NCI-H446 (cell line): ENCODE results near the gene TFF3.

Source experiments
- DNase-seq, 2 experiments: peaks; one replicate each; lab custom pipeline; 2025; lab: John Stamatoyannopoulos, UW

TFF3 gene, protein sequence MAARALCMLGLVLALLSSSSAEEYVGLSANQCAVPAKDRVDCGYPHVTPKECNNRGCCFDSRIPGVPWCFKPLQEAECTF

GRCh38 chr21:42315296-42315891 lies at the start of gene TFF3:
TSS of gene TFF3 (minus strand) at chr21:42315409. CDS start at chr21:42315374, 35 bp downstream.
- DNase-seq: no peak

DNA sequence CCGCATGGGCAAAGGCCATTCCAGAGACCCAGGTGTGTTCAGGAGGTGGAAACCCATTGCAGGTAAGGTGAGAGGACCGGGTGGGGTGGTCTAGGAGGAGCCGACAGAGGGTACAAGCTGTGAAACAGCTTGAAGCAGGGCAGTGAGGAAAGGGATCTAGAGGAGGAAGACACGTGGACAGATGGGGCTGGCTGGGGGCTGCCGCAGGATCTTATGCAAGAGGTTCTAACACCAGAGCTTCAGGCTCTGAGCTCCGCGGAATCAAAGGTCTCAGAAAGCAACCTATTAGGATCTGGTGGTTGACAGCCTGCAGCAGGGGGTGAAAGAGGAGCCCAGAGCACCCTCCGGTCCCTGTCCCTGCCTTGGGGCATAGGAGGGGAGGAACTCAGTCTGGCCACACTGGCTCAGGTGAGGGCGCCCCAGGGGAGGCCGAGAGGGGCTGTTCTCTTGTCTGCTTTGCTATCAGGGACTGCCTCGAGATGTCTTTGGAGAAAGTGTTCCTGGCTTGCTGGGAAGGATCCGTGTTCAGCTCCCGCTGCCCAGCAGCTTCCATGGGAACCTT lies 49.2 kb upstream of the TFF3 start:
- no peak for DNase-seq

- no peak for DNase-seq
Measured at GRCh38 chr21:42363312-42363711, 48.1 kb upstream of the TFF3 start.

- DNase-seq: no peak
Measured at GRCh38 chr21:42362700-42363099, 47.5 kb upstream of the TFF3 start.

DNA sequence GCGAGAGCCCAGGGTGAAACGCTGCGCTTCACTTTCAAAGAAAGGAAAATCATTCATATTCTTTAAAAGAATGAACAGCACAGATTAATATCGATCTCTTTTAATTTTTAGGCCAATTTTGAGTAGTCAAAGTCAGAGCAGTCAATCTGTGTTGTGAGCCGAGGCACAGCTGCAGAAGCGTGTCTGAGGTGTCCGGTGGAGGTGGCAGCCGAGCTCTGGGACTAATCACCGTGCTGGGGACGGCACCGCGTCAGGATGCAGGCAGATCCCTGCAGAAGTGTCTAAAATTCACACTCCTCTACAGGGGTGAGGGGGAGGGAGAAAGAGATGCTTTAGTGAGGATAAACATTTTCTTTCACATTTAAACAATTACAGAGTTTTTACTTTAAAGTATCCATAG lies 47.0 kb upstream of the TFF3 start:
- no peak for DNase-seq

DNA sequence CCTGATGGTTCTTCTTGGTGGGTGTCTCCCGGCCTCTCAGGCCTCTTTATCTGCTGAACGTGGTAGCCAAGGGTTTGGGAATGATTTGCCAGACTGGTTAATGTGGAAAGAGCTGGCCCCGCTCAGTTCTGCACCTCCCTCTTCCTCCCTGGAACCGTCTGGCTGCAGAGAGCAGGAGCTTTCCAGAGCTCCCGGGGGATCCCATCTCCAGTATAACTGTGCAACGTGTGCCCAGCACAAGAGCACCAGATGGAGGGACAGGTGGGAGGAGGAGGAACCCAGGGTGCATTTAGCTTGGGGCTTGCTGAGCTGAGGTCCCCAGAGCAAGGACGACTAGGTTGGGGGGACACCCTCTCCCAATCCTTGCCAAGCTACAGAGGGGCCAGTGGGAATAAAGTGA lies 46.1 kb upstream of the TFF3 start:
- DNase-seq: no peak

GRCh38 chr21:42360317-42360716 lies 45.1 kb upstream of the TFF3 start:
- no peak for DNase-seq

GRCh38 chr21:42358937-42359336 lies 43.7 kb upstream of the TFF3 start:
- no peak for DNase-seq

- no peak for DNase-seq
Measured at GRCh38 chr21:42358261-42358660, 43.1 kb upstream of the TFF3 start.

DNA sequence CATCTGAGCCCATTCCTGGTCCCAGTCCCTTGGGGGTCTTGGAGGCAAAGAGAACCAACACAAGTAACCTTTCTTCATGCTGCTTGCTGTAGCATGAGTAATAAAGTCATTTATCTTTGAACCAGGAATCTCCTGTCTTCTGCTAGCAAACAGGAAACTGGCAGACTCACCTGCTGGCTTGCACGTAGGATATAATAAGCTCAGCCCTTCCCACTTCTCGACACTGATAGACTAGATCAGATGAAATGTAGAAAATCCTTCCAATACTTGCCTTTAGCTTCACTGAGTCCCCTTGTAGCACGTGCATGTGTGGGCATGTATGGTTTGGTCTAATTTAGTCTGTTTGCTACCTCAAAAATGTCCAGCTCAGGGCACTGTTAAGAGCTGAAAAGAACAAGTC lies 42.1 kb upstream of the TFF3 start:
- DNase-seq: no peak

GRCh38 chr21:42356650-42357049 lies 41.4 kb upstream of the TFF3 start:
- DNase-seq: no peak

DNA sequence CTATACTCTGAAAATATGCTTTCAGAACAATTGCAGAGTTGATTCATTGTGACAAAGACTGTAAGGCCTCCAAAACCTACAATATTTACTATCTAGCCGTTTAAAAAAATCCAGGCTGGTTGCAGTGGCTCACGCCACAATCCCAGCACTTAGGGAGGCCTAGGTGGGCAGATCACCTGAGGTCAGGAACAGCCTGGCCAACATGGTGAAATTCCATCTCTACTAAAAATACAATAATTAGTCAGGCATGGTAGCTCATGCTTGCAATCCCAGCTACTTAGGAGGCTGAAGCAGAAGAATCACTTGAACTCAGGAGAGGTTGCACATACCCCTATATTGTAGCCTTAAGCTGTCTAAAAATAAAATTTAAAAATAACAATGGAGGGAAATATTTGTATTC lies 40.8 kb upstream of the TFF3 start:
- DNase-seq: no peak

GRCh38 chr21:42353623-42354022 lies 38.4 kb upstream of the TFF3 start:
- DNase-seq: no peak

DNA sequence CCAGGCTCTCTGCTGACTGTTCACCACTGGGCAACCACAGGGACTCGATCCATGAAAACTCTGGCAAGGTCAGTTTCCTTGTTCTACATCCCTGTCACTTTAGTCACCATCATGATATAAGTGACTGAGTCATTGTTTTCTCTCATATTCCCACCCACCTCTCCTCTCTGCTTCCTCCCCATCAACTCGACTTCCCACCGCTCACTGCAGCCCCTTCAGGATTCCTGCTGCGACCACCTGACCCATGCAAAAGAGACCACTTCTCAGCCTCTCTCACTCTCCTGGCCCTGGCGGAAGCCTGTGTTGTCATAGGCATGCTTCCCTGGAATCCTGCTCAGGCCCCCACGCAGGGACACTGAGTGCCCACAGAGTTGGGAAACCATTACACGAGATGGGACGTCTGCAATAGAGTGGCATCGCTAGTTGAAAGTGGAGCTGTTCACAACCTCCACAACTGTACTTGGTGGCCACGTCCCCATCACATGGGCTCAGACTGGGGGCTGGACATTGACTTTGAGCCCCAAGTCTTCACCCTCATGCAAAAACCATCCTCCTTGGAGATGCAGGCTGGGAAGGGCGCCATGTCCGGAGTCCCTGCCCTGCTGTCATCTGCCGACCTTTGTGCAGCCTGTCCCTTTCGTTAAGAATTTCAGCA lies 37.4 kb upstream of the TFF3 start:
- DNase-seq: no peak

DNA sequence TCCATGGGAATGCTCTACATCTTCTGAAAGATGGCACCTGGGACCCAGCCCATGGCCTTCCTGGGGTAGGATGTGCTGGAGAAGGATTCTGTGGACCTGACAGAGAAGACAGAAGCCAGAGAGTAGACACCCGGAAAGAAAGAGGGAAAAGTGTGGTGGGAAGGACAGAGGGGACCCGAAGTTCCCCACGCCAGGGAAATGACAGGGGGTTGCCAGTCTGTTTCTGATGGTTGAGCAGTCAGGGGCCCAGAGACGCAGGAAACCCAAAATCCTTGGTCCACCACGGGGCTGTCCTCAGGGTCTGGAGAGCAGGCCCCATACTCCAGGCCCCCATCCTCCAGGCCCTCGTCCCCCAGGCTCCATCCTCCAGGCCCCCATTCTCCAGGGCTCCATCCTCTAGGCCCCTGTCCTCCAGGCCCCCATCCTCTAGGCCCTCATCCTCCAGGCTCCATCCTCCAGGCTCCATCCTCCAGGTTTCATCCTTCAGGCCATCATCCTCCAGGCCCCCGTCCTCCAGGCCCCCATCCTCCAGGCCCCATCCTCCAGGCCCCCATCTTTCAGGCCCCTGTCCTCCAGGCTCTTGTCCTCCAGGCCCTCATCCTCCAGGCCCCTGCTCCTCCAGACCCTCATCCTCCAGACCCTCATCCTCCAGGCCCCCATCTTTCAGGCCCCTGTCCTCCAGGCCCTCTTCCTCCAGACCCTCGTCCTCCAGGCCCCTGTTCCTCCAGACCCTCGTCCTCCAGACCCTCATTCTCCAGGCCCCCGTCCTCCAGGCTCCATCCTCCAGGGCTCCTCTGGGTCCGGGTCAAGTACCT lies 36.6 kb upstream of the TFF3 start:
- no peak for DNase-seq

DNA sequence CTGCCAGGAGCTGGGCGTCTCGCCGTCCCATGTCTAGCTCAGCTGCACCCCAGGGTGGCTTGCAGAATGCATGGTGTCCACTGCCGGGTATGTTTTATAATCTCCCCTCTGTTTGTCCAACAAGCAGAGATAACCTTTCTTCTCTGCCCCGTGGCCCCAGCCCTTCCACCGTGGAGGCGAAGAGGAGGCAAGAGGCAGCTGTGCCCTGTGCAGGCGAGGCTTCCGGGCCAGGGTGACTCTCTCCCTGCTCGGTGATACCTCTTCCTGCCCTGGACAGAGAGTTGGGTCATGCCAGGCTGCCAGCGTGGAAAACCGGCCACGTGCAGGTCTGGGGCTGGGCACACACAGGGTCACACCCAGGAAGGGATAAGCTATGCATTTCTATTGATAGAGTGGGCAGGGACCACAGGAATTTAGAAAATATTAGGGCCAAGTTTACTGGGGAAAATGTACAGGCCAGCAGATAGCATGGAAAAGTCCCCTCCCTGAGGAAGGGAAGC lies 35.8 kb upstream of the TFF3 start, which contains the start of gene TFF2:
Gene TFF2, minus strand, starts transcription at position 68 of the 500 bp plus-strand sequence. Its CDS starts 37 bp downstream, at position 31.
- no peak for DNase-seq

GRCh38 chr21:42350318-42350910 lies 35.2 kb upstream of the TFF3 start:
- DNase-seq: no peak

DNA sequence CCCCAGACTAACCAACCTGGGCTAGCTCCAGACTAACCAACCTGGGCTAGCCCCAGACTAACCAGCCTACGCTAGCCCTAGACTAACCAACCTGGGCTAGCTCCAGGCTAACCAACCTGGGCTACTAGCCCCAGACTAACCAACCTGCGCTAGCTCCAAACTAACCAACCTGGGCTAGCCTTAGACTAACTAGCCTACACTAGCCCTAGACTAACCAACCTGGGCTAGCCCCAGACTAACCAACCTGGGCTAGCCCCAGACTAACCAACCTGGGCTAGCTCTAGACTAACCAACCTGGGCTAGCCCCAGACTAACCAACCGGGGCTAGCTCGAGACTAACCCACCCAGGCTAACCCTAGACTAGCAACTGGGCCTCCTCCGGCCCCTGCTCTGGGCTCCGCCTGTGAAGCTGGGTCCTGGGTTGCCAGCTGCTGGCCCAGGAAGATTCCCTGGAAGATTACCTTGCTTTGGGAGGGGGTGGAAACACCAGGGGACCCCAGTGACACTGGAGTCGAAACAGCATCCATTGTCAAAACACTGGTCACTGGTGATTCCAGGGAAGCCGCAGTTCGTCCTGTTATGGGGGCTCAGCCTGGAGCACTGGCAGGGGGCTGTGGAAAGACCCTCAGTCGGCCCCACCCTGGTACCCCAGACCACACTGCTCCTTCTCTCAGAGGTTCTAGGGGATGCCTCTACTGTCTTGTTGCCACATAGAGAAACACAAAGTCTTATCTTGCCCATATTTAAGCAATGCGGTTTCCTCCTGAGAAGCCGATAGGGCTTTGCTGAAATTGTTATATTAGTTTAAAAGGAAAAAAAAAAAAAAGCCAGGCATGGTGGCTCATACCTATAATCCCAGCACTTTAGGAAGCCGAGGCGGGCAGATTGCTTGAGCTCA lies 34.5 kb upstream of the TFF3 start:
- DNase-seq: no peak

- DNase-seq: no peak
Measured at GRCh38 chr21:42348762-42349161, 33.6 kb upstream of the TFF3 start.

- no peak for DNase-seq
Measured at GRCh38 chr21:42347601-42348327, 32.6 kb upstream of the TFF3 start.
